RWPE2 (cell line): ENCODE measurements around the gene KLK8.
A peak's percentile ranks its signal among the peaks of the same experiment; 100 is the strongest.

Experiments
- ATAC-seq: fragments of 200-7000 bp; cut with Tn5 transposase; 3 replicates; pipeline ENCODE4 v1.9.1; 2021; ENCODE audit warnings: low read depth
- DNase-seq: peaks from one replicate; pipeline ENCODE4 v3.0.0-alpha.2; 2020; ENCODE audit warnings: low spot score
- H3K27ac ChIP-seq: fragments of 450-650 bp; 2 replicates; pipeline ENCODE4 v1.5.1; 2017; ENCODE audit warnings: mild to moderate bottlenecking; ENCODE audit not compliant: poor library complexity, severe bottlenecking
- H3K27me3 ChIP-seq: fragments of 250-450 bp; sonication (Bioruptor Pico); 2 replicates; pipeline ENCODE4 v1.5.1; 2021; ENCODE audit warnings: mild to moderate bottlenecking, moderate library complexity; ENCODE audit not compliant: insufficient read depth, poor library complexity, severe bottlenecking
- H3K36me3 ChIP-seq: fragments of 250-450 bp; sonication (Bioruptor Pico); 2 replicates; pipeline ENCODE4 v1.5.1; 2020; ENCODE audit warnings: low read depth, mild to moderate bottlenecking, moderate library complexity
- H3K4me1 ChIP-seq: fragments of 250-450 bp; sonication (Bioruptor Pico); 2 replicates; pipeline ENCODE4 v1.5.1; 2021; ENCODE audit warnings: mild to moderate bottlenecking, moderate library complexity; ENCODE audit not compliant: insufficient read depth, poor library complexity, severe bottlenecking
- H3K4me3 ChIP-seq: fragments of 250-450 bp; sonication (Bioruptor Pico); 2 replicates; pipeline ENCODE4 v1.5.1; 2021; ENCODE audit warnings: mild to moderate bottlenecking, moderate library complexity; ENCODE audit not compliant: severe bottlenecking
- H3K9me3 ChIP-seq: fragments of 250-450 bp; sonication (Bioruptor Pico); 2 replicates; pipeline ENCODE4 v1.5.1; 2021; ENCODE audit warnings: mild to moderate bottlenecking, moderate library complexity; ENCODE audit not compliant: severe bottlenecking
- CTCF ChIP-seq: fragments of 450-650 bp; IDR thresholded peaks from one replicate; pipeline ENCODE4 v1.5.1; 2017; ENCODE audit warnings: mild to moderate bottlenecking, moderate library complexity; ENCODE audit not compliant: poor library complexity, severe bottlenecking

The KLK8 gene

GRCh38 chr19:51007488-51007887, 6.1 kb upstream of the KLK8 start:
- TF ChIP-seq CTCF = no peak
- DNase-seq = no peak
- Histone ChIP-seq H3K27me3 (no peaks in the 10 kb centered on the region), H3K4me3 (no peak overlapping the region), H3K4me1 (peaks cover 17% of the 10 kb centered on the region), H3K36me3 (no peaks in the 10 kb centered on the region), H3K27ac (no peak overlapping the region), H3K9me3 (no peaks in the 10 kb centered on the region)
- ATAC-seq = no peak

- H3K27me3 ChIP-seq = no peaks in the 10 kb centered on the region
- no peaks in the 10 kb centered on the region for H3K9me3 ChIP-seq
- H3K4me3 ChIP-seq = no peak overlapping the region
- H3K27ac ChIP-seq = no peak overlapping the region
- ATAC-seq (no peak), DNase-seq (no peak)
- H3K36me3 ChIP-seq = no peaks in the 10 kb centered on the region
- TF ChIP-seq CTCF = no peak
- peaks cover 20% of the 10 kb centered on the region for H3K4me1 ChIP-seq
These were observed 5.0 kb upstream of the KLK8 start for GRCh38 chr19:51006406-51006805.

GRCh38 chr19:51005248-51005647, 3.8 kb upstream of the KLK8 start:
- ATAC-seq = no peak
- Histone ChIP-seq H3K4me1 (peaks cover 13% of the 10 kb centered on the region), H3K9me3 (no peaks in the 10 kb centered on the region), H3K36me3 (no peaks in the 10 kb centered on the region), H3K27ac (no peak overlapping the region), H3K27me3 (no peaks in the 10 kb centered on the region), H3K4me3 (no peak overlapping the region)
- DNase-seq = no peak
- TF ChIP-seq CTCF = no peak

- Histone ChIP-seq H3K27me3 (peaks cover 5% of the 10 kb centered on the region), H3K9me3 (no peaks in the 10 kb centered on the region), H3K4me3 (no peak overlapping the region), H3K4me1 (peaks cover 3% of the 10 kb centered on the region), H3K36me3 (no peaks in the 10 kb centered on the region), H3K27ac (no peak overlapping the region)
- DNase-seq = no peak
- no peak for TF ChIP-seq CTCF
- no peak for ATAC-seq
These were observed 1.9 kb upstream of the KLK8 start for GRCh38 chr19:51003316-51003715.

- H3K36me3 ChIP-seq = no peaks in the 10 kb centered on the region
- no peak overlapping the region for H3K27ac ChIP-seq
- H3K9me3 ChIP-seq = no peaks in the 10 kb centered on the region
- ATAC-seq (peak; percentile 59), DNase-seq (peak; percentile 88)
- H3K27me3 ChIP-seq = peaks cover 5% of the 10 kb centered on the region
- no peak for TF ChIP-seq CTCF
- H3K4me1 ChIP-seq = peaks cover 3% of the 10 kb centered on the region
- H3K4me3 ChIP-seq = peak overlapping the region; percentile 21
These were observed 1.3 kb upstream of the KLK8 start for GRCh38 chr19:51002542-51003311.
